ENCODE measurements around the gene SLC49A4.

Gene SLC49A4

GRCh38 chr3:122767540-122768372, 27.1 kb upstream of the SLC49A4 start:
- no peak overlapping the region for H3K9ac ChIP-seq (ENCODE audit: low read depth, low read length)
- no peak overlapping the region for H3K4me3 ChIP-seq (ENCODE audit: low read depth, low read length)
- no peaks in the 10 kb centered on the region for H3K9me3 ChIP-seq (ENCODE audit: control insufficient read depth, insufficient read depth, low read length)
- H3K27ac ChIP-seq (ENCODE audit: low read depth, low read length): peak overlapping the region; percentile 17
- H3K4me1 ChIP-seq (ENCODE audit: control insufficient read depth, insufficient read depth, low read length): no peaks in the 10 kb centered on the region
- no peaks in the 10 kb centered on the region for H3K27me3 ChIP-seq (ENCODE audit: control insufficient read depth, insufficient read depth, low read length)
- H3K36me3 ChIP-seq (ENCODE audit: control insufficient read depth, insufficient read depth, low read length): peaks cover 3% of the 10 kb centered on the region; the same call in 1 of the 2 replicates

GRCh38 chr3:122770521-122771202, 24.2 kb upstream of the SLC49A4 start:
- Histone ChIP-seq H3K9ac (ENCODE audit: low read depth, low read length) (no peak overlapping the region), H3K27me3 (ENCODE audit: control insufficient read depth, insufficient read depth, low read length) (no peaks in the 10 kb centered on the region), H3K9me3 (ENCODE audit: control insufficient read depth, insufficient read depth, low read length) (no peaks in the 10 kb centered on the region), H3K4me1 (ENCODE audit: control insufficient read depth, insufficient read depth, low read length) (0 out of 2 replicates have a peak, but pooled peaks cover 3% of the 10 kb centered on the region), H3K36me3 (ENCODE audit: control insufficient read depth, insufficient read depth, low read length) (peaks cover 3% of the 10 kb centered on the region; the same call in 1 of the 2 replicates), H3K27ac (ENCODE audit: low read depth, low read length) (no peak overlapping the region), H3K4me3 (ENCODE audit: low read depth, low read length) (no peak overlapping the region)

- Histone ChIP-seq H3K9ac (ENCODE audit: low read depth, low read length) (no peak overlapping the region), H3K27ac (ENCODE audit: low read depth, low read length) (no peak overlapping the region), H3K4me1 (ENCODE audit: control insufficient read depth, insufficient read depth, low read length) (peaks cover 13% of the 10 kb centered on the region), H3K9me3 (ENCODE audit: control insufficient read depth, insufficient read depth, low read length) (no peaks in the 10 kb centered on the region), H3K4me3 (ENCODE audit: low read depth, low read length) (no peak overlapping the region), H3K36me3 (ENCODE audit: control insufficient read depth, insufficient read depth, low read length) (no peaks in the 10 kb centered on the region; the same call in 1 of the 2 replicates), H3K27me3 (ENCODE audit: control insufficient read depth, insufficient read depth, low read length) (no peaks in the 10 kb centered on the region)
These were observed 22.0 kb upstream of the SLC49A4 start for GRCh38 chr3:122772827-122773226.

GRCh38 chr3:122773944-122774509, 20.8 kb upstream of the SLC49A4 start:
- Histone ChIP-seq H3K9ac (ENCODE audit: low read depth, low read length) (no peak overlapping the region), H3K27ac (ENCODE audit: low read depth, low read length) (no peak overlapping the region), H3K4me3 (ENCODE audit: low read depth, low read length) (no peak overlapping the region), H3K27me3 (ENCODE audit: control insufficient read depth, insufficient read depth, low read length) (no peaks in the 10 kb centered on the region), H3K4me1 (ENCODE audit: control insufficient read depth, insufficient read depth, low read length) (peaks cover 14% of the 10 kb centered on the region), H3K36me3 (ENCODE audit: control insufficient read depth, insufficient read depth, low read length) (no peaks in the 10 kb centered on the region; the same call in 1 of the 2 replicates), H3K9me3 (ENCODE audit: control insufficient read depth, insufficient read depth, low read length) (no peaks in the 10 kb centered on the region)

GRCh38 chr3:122774564-122774963, 20.3 kb upstream of the SLC49A4 start:
- Histone ChIP-seq H3K4me3 (ENCODE audit: low read depth, low read length) (no peak overlapping the region), H3K36me3 (ENCODE audit: control insufficient read depth, insufficient read depth, low read length) (no peaks in the 10 kb centered on the region; the same call in 1 of the 2 replicates), H3K9me3 (ENCODE audit: control insufficient read depth, insufficient read depth, low read length) (no peaks in the 10 kb centered on the region), H3K4me1 (ENCODE audit: control insufficient read depth, insufficient read depth, low read length) (peaks cover 14% of the 10 kb centered on the region), H3K27ac (ENCODE audit: low read depth, low read length) (no peak overlapping the region), H3K9ac (ENCODE audit: low read depth, low read length) (no peak overlapping the region), H3K27me3 (ENCODE audit: control insufficient read depth, insufficient read depth, low read length) (no peaks in the 10 kb centered on the region)

GRCh38 chr3:122776675-122777468, 18.0 kb upstream of the SLC49A4 start:
- no peaks in the 10 kb centered on the region for H3K27me3 ChIP-seq (ENCODE audit: control insufficient read depth, insufficient read depth, low read length)
- no peaks in the 10 kb centered on the region for H3K36me3 ChIP-seq (ENCODE audit: control insufficient read depth, insufficient read depth, low read length)
- no peak overlapping the region for H3K9ac ChIP-seq (ENCODE audit: low read depth, low read length)
- no peak overlapping the region for H3K4me3 ChIP-seq (ENCODE audit: low read depth, low read length)
- H3K9me3 ChIP-seq (ENCODE audit: control insufficient read depth, insufficient read depth, low read length): 0 out of 2 replicates have a peak, but pooled peaks cover 5% of the 10 kb centered on the region
- no peak overlapping the region for H3K27ac ChIP-seq (ENCODE audit: low read depth, low read length)
- peaks cover 14% of the 10 kb centered on the region for H3K4me1 ChIP-seq (ENCODE audit: control insufficient read depth, insufficient read depth, low read length)

DNA sequence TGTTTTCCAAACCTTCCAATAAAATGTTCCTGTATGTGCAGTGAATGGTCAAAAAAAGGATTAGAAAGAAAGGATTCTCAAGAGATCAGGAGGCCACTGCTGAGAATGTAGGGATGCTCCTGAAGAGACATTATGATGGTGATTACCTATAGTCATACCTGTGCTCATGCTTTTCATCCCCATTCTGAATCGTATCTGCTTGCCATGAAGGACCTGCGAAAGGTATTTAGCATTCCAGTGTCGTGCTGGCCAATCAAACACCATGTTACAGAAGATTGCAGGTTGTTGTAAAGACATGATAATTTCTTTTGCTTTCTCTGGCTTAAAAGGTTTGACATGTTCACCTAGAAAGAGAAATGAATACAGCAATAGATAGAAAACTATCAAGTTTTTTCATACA, 17.3 kb upstream of the SLC49A4 start:
- Histone ChIP-seq H3K36me3 (ENCODE audit: control insufficient read depth, insufficient read depth, low read length) (no peaks in the 10 kb centered on the region), H3K27me3 (ENCODE audit: control insufficient read depth, insufficient read depth, low read length) (no peaks in the 10 kb centered on the region), H3K4me3 (ENCODE audit: low read depth, low read length) (no peak overlapping the region), H3K4me1 (ENCODE audit: control insufficient read depth, insufficient read depth, low read length) (peaks cover 14% of the 10 kb centered on the region), H3K9ac (ENCODE audit: low read depth, low read length) (no peak overlapping the region), H3K9me3 (ENCODE audit: control insufficient read depth, insufficient read depth, low read length) (0 out of 2 replicates have a peak, but pooled peaks cover 5% of the 10 kb centered on the region), H3K27ac (ENCODE audit: low read depth, low read length) (no peak overlapping the region)

GRCh38 chr3:122782804-122783203, 12.1 kb upstream of the SLC49A4 start:
- 0 out of 2 replicates have a peak, but pooled peaks cover 8% of the 10 kb centered on the region for H3K9me3 ChIP-seq (ENCODE audit: control insufficient read depth, insufficient read depth, low read length)

GRCh38 chr3:122784436-122784835, 10.4 kb upstream of the SLC49A4 start:
- Histone ChIP-seq H3K9me3 (ENCODE audit: control insufficient read depth, insufficient read depth, low read length) (0 out of 2 replicates have a peak, but pooled peaks cover 8% of the 10 kb centered on the region), H3K27ac (ENCODE audit: low read depth, low read length) (no peak overlapping the region), H3K4me1 (ENCODE audit: control insufficient read depth, insufficient read depth, low read length) (no peaks in the 10 kb centered on the region), H3K36me3 (ENCODE audit: control insufficient read depth, insufficient read depth, low read length) (no peaks in the 10 kb centered on the region), H3K27me3 (ENCODE audit: control insufficient read depth, insufficient read depth, low read length) (no peaks in the 10 kb centered on the region), H3K4me3 (ENCODE audit: low read depth, low read length) (no peak overlapping the region), H3K9ac (ENCODE audit: low read depth, low read length) (no peak overlapping the region)

More at GRCh38 chr3:122782804-122783203, 12.1 kb upstream of the SLC49A4 start:
- Histone ChIP-seq H3K4me3 (ENCODE audit: low read depth, low read length) (no peak overlapping the region), H3K36me3 (ENCODE audit: control insufficient read depth, insufficient read depth, low read length) (no peaks in the 10 kb centered on the region), H3K4me1 (ENCODE audit: control insufficient read depth, insufficient read depth, low read length) (peaks cover 2% of the 10 kb centered on the region), H3K27me3 (ENCODE audit: control insufficient read depth, insufficient read depth, low read length) (no peaks in the 10 kb centered on the region), H3K27ac (ENCODE audit: low read depth, low read length) (no peak overlapping the region), H3K9ac (ENCODE audit: low read depth, low read length) (no peak overlapping the region)

DNA sequence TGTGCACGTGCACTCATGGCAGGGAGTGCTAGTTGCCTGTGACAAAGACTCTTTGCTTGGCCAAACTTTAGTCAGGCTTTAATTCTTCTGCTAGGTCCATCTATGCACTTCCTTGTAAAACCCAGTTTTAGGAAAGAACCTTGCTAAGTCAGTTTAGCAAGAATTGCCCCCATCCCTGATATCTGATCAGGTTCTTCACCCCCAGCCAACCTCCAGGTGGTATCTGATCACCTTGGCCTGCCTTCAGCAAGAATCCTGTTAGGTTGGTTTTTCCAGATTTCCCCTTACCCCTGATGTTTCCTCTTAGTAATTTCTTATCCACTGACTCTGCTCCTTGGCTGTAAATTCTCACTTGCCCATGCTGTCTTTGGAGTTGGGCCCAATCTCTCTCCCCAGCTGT, 9.6 kb upstream of the SLC49A4 start:
- H3K27ac ChIP-seq (ENCODE audit: low read depth, low read length): no peak overlapping the region
- H3K27me3 ChIP-seq (ENCODE audit: control insufficient read depth, insufficient read depth, low read length): no peaks in the 10 kb centered on the region

More for the DNA sequence above, 9.6 kb upstream of the SLC49A4 start:
- Histone ChIP-seq H3K9me3 (ENCODE audit: control insufficient read depth, insufficient read depth, low read length) (0 out of 2 replicates have a peak, but pooled peaks cover 8% of the 10 kb centered on the region), H3K4me3 (ENCODE audit: low read depth, low read length) (no peak overlapping the region), H3K36me3 (ENCODE audit: control insufficient read depth, insufficient read depth, low read length) (no peaks in the 10 kb centered on the region), H3K9ac (ENCODE audit: low read depth, low read length) (no peak overlapping the region), H3K4me1 (ENCODE audit: control insufficient read depth, insufficient read depth, low read length) (no peaks in the 10 kb centered on the region)

All from HUES48 (cell line).